GM19238 (cell line): ENCODE measurements around the gene DNAJC12.
"Not testable (repeated sequence)": the region's sequence is repeated elsewhere in the genome, so short reads cannot be mapped to it uniquely, and the experiment has no call there.

Experiments used
- DNase-seq: peaks from one replicate; pipeline ENCODE4 v3.0.0; 2011; ENCODE audit warnings: low spot score; ENCODE audit not compliant: insufficient read length

The DNAJC12 gene

DNA sequence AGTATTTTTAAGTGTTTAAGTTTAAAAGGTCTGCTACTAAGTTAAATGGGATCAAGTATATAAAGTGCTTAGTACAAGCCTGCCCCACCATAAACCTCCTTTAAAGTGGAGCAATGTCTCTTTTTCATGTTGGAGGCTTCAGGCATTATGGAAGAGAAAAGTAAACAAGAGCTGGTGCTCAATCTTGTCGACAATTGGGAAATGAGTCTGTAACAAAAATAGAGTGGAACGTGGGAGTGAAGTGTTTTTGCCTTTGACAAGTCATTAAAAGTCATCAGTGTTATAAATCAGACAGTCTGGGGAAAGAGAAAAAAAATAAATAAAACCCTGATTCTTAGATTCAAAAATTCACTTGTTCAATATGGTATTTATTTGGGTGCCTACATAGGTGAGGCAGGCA is 44.7 kb downstream of the DNAJC12 start:
- DNase-seq: no peak

DNA sequence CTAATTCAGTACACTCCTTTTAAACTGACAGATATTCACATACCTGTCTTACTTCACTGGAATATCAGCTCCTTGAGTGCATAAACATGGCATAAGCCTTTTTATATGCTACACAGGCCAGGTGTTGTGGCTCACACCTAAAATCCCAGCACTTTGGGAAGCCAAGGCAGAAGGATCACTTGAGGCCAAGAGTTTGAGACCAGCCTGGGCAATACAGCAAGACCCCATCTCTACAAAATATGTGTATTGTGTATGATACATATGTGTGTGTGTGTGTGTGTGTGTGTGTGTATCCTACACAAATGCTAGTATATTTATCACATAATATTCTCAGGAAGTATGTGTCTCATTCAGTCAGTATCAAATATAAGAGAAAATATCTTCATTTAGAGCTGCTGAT is 45.3 kb downstream of the DNAJC12 start:
- no peak for DNase-seq

DNA sequence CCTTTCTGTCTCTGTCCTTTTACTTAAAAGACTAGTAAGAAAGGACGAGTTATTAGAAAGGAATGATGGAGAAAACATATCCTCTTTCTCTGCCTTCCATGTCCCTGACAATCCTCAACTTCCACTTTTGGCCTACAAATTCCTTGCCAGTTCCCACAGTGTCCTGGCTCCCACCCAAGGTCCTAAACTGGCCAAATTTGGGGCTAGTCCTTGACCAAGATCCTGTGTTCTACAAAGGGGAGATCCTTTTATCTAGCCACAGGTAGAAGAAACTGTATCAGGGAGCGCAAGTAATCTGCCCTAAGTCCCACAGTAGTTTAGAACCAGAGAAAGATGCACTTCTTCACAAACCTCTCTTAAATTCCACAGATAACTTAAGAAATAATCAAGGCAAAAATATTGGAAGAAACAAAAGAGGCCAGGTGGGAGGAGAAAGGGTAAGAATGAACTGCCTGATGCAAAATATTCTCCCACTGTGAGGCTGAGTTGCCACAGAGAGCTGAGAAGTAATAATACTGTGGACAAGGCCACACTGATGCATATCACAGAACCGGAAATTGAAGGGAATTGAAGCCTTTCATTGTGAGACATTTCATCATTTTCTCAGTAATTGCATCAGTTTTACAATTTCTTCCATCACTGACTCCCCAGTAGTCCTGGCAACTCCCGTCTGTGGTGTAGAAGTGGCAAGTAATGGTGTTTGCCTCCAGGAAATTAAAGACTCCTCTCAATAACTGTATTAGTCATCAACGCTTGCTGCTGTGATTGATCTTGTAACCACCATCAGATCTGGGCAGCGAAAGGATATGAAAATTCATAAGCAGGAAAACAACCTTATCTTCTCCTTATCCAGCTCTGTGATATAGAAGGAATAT is 47.2 kb downstream of the DNAJC12 start:
- no peak for DNase-seq

DNA sequence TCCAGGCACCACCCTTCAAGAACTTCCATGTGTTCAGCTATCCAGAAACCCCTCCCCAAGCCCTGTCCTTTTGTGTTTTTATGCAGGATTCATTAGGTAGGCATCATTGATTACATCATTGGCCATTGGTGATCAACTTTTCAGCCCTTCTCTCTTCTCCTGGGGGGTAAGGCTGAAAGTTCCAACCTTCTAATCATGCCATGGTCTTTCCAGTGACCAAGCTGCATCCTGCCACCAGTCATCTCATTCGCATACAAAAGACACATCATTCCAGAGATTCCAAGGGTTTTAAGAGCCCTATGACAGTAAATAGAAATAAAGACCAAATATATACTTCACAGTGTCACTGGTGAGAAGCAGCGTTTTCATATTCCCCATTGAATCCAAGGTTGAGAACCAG is 48.2 kb downstream of the DNAJC12 start:
- DNase-seq: no peak

DNA sequence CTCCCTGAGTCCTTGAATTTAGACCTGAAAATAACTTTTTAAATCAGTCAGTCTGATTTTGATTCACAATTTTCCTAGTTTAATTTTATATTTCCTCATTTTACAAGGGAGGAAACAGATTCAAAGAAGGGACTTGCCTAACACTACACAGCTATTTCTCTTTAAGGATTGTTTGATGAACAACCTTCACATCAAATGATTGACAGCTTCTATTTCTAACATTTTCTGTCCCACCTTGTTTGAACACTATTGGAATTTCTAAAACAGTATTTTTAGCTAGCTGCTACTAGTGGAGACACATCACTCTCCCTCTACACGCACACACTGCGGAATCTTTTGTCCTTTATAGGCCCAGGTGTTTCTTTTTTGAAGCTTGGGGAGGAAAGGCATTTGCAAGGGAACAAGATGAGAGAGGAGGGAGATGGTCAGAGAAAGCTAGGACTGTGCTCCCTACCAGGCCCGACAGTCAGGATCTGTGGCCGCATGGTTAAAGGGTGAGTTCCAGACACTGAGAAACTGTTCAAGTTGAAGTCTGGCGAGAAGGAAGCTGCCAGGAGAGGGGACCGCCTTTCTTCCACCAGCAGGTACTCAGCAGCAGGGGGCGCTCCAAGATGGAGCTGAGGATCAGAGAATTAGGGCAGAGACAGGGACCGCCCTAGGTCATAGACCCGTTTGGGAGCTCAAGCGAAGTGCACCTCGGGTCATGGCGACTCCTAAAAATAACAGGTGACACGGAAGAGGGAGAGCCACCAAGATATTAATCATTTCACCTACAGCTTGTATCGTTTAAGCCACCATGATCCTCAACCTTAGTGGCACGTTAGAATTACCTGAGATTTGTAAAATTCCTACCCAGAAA is 49.7 kb downstream of the DNAJC12 start:
- peak; percentile 51 for DNase-seq

DNA sequence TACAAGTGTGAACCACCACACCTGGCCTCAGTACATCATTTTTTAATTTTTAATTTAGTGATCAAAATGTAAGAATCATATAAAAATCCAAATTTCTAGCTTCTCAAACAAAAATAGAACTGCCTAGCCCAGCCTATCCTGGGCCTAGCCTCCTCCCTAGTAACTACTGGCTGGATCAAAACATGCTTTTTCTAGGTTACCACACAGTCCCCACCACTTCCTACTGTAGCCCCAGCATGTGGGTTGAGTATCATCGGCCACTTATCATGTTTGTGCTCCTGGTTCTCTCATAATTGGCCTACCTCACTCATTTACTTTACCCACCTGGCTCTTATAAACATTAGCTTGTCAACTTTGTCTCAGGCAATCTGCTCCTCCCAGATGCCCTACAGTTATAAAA is 52.9 kb downstream of the DNAJC12 start:
- DNase-seq: no peak

DNA sequence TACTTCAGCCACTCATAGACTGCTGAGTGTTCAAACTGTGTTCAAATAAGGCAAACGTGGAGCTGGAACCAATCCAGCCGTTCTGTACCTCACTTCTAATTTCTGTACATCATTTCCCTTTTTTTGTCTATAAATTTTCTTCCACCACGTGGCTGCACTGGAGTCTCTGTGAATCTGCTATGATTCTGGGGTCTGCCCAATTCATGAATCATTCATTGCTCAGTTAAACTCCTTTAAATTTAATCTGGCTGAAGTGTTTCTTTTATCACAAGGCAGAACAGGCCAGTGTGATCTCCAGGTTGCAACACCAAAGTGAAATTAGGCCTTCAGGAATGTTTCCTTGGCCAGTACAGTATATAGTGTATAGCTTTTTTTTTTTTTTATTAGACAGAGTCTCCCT is 53.5 kb downstream of the DNAJC12 start:
- no peak for DNase-seq

DNA sequence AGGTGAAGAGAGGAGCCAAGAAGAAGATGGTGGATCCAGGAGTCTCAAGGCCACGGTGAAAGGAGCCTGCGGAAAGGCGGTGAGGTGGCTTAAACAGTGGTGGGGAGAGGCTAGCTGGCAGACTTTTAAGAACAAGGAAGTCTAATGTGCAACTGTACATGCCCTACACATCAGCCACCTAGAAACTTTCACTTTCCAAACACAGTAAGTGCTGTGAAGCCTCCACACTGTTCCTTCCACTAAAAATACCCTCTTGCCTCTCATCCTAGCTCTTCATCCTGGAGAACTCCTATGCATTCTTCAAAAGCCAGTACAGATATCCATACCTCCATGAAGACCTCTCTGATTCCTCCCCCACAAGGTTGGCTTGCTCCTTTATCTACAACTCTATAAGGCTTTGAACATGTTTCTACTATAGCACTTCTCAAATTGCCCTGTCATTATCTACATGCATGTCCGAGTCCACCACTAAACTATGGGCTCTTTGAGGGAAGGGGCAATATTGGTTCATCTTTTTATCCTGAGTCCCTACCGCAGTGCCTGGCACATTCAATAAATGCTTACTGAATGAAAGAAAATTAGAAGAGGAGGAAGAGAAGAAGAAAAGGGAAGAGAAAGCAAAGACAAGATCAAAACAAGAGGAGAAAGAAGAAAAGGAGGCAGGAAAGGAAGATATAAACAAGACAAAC is 54.2 kb downstream of the DNAJC12 start:
- no peak for DNase-seq

DNA sequence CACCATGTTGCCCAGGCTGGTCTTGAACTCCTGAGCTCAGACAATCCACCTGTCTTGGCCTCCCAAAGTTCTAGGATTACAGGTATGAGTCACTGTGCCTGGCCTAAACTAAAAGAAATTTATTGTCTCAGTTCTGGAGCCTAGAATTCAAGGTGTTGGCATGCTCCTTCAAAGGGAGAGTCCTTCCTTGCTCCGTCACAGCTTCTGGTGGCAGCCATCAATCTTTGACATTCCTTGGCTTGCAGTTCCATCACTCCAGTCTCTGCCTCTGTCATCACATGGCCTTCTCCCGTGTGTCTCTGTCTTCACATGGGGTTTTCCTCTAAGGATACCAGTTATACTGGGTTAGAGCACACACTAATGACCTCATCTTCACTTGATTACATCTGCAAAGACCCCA is 55.5 kb downstream of the DNAJC12 start:
- DNase-seq: no peak

DNA sequence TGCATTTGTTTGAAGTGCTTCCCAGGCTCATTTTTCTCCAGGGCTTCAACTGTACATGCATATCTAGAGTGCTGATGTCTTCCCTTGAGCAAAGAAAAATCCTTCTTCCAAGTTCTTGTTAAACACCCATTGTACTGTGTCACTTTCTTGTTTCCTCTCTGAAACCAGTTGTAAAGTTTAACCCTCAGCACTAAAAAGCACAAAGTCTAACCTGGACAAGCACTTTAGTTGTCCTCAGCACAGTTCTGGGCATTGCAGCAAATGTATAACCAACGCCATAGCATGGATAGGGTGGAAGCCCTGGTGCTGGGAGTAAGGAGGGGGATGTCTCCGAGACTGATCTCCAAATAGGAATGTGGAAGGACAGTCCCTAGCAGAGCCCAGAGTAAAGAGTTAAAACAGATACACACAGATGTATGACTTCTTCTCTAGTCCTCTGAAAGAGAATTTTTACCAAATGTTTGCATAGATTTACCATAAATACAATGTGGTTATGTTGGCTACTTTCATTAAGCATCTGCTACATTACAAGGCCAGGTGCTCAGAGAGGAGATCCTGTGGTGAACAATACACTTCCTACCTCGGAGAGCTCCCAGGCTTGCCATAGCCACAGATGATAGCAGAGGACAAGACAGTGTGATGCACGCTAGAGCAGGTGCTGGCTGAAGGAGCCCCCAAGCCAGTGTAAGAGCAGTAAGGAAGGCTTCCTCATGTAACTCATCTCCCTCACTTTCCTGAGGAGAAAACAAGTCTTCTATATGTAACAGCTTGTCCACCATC is 57.0 kb downstream of the DNAJC12 start:
- no peak for DNase-seq

DNA sequence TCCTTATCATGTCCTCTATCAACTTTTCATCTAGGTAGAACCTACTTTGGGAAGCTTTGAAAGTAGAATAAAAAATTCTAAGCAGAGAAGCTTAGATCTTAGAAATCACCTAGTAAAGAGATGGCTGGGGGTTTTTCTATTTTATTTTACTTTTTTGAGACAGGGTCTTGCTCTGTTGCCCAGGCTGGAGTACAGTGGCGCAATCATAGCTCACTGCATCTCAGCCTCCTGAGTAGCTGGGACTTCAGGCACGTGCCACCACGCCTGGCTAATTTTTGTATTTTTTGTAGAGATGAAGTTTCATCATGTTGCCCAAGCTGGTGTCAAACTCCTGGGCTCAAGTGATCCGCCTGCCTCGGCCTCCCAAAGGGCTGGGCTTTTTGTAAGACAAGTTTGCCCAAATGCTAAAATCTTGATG is 57.8 kb downstream of the DNAJC12 start:
- not testable (repeated sequence) for DNase-seq

DNA sequence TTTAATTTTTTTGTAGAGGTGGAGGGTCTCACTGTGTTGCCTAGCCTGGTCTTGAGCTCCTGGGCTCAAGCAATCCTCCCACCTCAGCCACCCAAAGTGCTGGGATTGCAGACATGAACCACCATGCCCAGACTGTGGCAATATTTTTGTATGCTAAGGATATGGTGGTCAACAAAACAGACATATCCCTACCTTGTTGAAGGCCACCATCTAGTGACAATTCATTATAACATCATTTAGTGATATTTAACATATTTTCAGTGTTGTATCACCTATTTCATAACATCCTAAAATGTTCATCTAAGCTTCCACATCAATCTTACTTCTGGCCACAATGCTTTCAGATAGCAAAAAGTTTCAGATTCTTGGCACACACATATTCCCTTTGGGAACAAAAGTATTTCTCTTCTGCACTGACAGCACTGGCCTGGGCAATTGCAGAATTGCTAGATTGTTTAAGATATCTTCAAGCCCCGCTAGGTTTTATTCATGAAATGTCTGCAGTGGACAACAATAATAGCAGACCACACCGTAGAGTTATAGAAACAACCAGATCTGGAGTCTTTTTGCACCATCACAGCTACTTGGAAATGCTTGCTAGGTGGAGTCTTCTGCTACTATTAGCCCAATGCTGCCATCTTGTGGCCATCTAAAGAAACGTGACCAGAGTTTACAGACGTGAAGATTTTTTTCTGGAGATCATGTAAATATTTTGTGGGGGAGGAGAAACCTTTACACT is 58.4 kb downstream of the DNAJC12 start:
- DNase-seq: no peak

DNA sequence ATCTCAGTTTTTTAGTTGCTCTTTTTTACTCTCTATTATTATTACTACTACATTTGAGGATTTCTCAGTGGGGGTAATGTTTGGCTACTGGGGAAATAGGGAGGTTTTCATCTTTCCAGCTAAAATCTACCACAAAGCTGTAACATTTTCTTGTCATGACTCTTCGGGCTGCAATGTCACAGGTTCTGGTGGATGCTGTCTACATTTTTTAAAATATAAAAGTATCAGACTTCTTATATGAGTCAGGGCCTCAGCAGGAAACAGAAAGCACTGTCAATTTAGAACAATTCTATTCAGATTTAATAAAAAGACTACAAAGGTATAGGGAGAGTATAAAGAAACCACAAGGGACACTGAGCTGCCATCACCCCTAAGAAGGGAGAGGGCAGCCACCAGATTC is 61.6 kb downstream of the DNAJC12 start:
- DNase-seq: no peak

DNA sequence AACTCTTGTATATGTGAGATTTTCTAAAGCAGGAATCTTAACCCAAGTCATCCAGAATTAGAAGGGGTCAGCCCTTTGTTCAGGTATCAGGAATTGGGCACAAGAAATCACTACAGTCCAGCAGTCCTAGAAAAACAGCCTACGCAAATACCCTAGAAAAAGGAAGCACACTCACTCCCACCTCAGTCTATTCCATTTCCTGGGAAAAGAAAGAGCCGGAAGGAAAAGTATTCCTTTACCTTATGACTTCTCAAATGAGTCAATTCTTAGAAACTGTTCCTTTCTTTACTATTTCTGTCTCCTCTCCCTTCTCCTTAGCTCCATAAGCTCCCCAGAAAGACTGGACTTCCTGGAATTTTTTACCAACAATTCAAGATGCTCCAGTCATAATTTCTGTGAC is 62.7 kb downstream of the DNAJC12 start:
- DNase-seq: no peak

DNA sequence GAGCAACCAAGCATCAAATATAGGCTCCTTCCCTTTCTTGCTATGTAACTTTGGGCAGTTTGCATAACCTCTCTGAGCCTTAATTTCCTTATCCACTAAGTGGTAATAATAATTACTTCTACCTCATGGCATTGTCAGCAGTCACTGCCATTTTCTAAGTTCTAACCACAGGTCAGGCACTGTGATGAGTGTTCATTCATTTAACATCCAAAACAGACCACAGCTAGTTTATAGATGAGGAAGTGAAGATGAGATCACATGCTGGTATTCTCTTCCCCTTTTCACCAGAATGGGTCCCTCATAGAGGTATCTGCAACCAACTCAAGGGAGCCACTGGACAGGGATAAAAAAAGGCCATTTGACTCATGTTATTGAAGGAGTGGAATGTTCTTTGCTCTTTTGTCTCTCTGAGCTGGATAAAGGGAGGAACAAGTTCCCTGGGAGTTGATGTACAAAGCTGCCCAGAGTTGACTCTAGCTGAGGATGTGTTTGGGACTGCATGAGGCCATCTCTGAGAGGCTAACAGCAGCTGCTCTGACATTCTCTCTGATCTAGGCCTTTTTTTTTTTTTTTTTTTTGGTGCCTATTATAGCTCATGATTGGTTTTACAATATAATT is 65.0 kb downstream of the DNAJC12 start:
- DNase-seq: peak; percentile 39

DNA sequence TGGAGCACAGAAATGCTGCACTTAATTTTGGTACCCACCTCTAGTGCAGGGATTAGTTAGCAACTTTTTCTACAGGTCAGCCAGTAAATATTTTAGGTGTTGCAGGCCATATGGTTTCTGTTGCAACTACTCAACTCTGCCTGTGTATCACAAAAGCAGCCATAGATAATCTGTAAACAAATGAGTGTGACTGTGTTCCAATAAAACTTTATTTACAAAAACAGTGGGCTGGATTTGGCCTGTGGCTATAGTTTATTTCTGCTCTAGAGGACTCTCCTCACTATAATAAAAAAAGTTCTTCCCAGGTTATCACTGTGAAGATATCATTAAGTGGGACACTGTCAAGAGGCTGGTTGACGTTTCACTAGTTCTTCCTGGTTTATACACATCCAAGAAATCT is 65.8 kb downstream of the DNAJC12 start:
- no peak for DNase-seq

DNA sequence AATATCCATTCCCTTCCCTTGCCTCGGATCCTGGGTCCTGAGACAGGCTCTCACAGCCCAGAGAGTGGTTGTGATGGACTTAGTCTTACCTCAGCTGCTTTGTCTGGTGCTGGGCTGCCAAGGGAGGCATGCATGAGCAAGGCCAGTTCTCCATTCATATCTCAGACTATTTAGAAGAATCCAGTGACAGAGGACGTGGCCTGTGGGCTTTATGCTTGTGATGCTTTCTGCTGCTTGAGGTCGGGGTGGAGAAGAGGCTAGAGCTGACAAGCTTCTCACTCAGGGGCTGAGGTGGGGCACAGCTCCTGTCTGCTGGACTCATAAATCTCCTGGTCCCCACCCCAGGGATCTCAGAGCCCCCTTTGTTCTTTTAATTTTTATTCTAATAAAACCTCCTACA is 66.8 kb downstream of the DNAJC12 start:
- no peak for DNase-seq

DNA sequence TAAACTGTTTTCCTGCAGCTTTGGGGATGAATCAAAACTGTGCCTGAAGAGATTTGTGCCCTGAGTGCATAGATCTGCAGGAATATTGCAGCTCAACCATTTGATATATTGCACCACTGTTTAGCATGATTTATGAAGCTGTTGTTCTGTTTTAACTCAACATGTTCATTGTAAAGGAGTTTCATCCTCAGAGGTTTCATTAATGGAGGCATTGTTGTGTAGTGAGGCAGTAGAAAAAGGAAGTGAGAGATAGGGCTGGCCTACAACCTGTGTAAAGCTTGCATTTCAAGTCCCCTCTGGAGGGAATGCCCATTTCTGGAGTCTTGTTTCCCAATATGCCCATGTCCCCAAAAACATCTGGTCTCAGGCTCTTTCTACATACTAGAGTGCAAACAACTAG is 67.5 kb downstream of the DNAJC12 start:
- DNase-seq: no peak

DNA sequence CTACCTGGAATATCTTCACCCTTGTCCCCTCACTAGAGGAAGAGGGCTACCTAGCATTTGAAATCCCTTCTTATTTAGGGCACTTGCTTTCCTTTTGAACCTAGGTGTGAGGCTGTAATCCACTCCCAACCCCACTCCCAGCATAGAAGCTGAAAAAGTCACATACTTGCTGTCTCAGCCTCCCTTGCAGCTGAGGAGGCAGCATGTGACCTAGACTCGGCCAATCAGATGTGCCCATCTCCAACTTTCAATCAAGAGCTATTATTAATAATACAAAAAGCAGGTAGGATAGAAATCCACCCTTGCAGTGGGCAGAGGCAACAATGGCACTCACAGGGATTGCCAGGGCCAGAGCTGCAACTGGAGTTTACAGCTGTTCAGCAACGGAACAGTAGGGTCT is 70.7 kb downstream of the DNAJC12 start:
- no peak for DNase-seq
